ENCODE measurements around the gene ACTL10.

The ACTL10 gene

GRCh38 chr20:33664085-33664761, 2.5 kb upstream of the ACTL10 start:
- no peak for TF ChIP-seq CTCF (conservative IDR thresholded peaks at IDR 0.05; ENCODE audit: low read depth)
- H3K27ac ChIP-seq, result peak overlapping the region; percentile 88
- no peak for DNase-seq (ENCODE audit: low spot score)
- POLR2A ChIA-PET (ENCODE audit: low non-redundant PET), result interaction anchor here (0.7 to 1.0 kb wide), 2 partner anchors 10 to 215 kb away, joined by 3 to 5 read pairs; no protein-coding TSS in a partner anchor
- CTCF ChIA-PET, result interaction anchor here (0.9 to 3.6 kb wide), 2 partner anchors 11 to 207 kb away, joined by 6 to 16 read pairs; no protein-coding TSS in a partner anchor

- H3K27ac ChIP-seq, result peak overlapping the region; percentile 88
- ChIA-PET CTCF (interaction anchor here (0.9 to 3.6 kb wide), 2 partner anchors 11 to 207 kb away, joined by 6 to 16 read pairs; no protein-coding TSS in a partner anchor), POLR2A (ENCODE audit: low non-redundant PET) (no interaction called here)
- DNase-seq (ENCODE audit: low spot score), result no peak
- TF ChIP-seq CTCF (conservative IDR thresholded peaks at IDR 0.05; ENCODE audit: low read depth), result no peak
Measured at GRCh38 chr20:33664762-33665144, 2.0 kb upstream of the ACTL10 start.

DNA sequence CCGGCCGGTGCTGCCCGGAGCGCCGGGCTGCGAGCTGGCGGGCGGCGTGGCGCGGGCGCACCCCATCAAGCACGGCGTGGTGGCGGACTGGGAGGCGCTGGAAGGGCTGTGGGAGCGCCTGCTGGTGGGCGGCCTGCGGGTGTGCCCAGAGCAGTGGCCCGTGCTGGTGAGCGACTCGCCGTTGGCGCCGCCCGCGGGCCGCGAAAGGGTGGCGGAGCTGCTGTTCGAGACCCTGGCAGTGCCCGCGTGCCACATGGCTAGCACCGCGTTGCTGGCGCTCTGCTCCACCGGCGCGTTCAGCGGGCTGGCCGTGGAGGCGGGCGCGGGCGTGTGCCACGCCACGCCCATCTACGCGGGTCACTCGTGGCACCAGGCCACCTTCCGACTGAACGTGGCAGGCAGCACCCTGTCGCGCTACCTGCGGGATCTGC, 517 bp downstream of the ACTL10 start:
- no peak for TF ChIP-seq CTCF (conservative IDR thresholded peaks at IDR 0.05; ENCODE audit: low read depth)
- peak overlapping the region; percentile 88 for H3K27ac ChIP-seq
- ChIA-PET POLR2A (ENCODE audit: low non-redundant PET) (interaction anchor here (0.6 to 1.4 kb wide), 3 partner anchors 16 to 210 kb away, joined by 3 to 4 read pairs (median 3); no protein-coding TSS in a partner anchor), CTCF (interaction anchor here (0.5 to 3.3 kb wide), 29 partner anchors 9 to 437 kb away, joined by 3 to 25 read pairs (median 4); partner anchors contain the start of genes CDK5RAP1, PXMP4 and SNTA1)
- DNase-seq (ENCODE audit: low spot score), result no peak

GRCh38 chr20:33667676-33668465, 1.1 kb downstream of the ACTL10 start:
- CTCF ChIA-PET, result interaction anchor here (0.6 to 3.3 kb wide), 39 partner anchors 8 to 701 kb away, joined by 3 to 25 read pairs (median 4); partner anchors contain the start of genes CDK5RAP1, PXMP4 and SNTA1
- TF ChIP-seq CTCF (conservative IDR thresholded peaks at IDR 0.05; ENCODE audit: low read depth), result peak; percentile 100
- POLR2A ChIA-PET (ENCODE audit: low non-redundant PET), result interaction anchor here (0.6 to 1.4 kb wide), 5 partner anchors 16 to 267 kb away, joined by 3 to 4 read pairs (median 3); partner anchors contain the start of genes CBFA2T2 and CDK5RAP1
- H3K27ac ChIP-seq, result peak overlapping the region; percentile 88
- peak; percentile 97 for DNase-seq (ENCODE audit: low spot score)

DNA sequence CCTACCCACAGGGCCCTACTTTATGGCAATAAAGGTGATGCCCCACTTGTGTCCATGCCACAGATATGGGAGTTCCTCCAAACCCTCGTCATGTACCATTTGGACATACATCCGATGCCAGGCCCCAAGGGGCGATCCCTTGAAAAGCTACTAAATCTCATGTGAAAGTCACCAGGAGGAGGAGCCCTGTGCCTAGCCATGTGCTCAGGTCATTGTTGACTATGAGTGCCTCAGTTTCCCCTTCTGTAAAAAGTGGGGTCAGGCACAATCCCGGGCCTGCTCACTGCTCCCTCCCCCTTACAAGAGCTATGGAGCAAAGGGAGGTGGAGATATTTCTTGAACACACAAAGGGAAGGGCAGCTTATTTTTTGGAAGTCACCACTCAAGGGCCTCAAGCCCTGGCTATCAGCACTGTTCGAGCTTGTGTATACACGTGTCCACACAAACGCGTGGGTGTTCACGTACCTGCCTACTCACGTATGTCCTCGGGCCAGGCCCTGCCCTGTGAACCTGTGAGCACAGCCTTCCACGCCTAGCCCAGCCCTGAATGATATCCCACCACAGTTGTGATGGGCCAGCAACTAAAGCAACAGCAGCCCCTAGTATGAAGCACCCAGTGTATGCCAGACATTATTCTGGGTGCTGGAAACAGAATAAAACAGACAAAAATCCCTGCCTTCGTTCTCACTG, 1.9 kb downstream of the ACTL10 start:
- peak overlapping the region; percentile 88 for H3K27ac ChIP-seq
- DNase-seq (ENCODE audit: low spot score), result no peak
- ChIA-PET CTCF (interaction anchor here (0.6 to 3.3 kb wide), 30 partner anchors 9 to 436 kb away, joined by 3 to 25 read pairs (median 4); partner anchors contain the start of genes CDK5RAP1, PXMP4 and SNTA1), POLR2A (ENCODE audit: low non-redundant PET) (interaction anchor here (0.6 to 1.4 kb wide), 3 partner anchors 178 to 267 kb away, joined by 3 to 4 read pairs (median 4); partner anchors contain the start of genes CBFA2T2 and CDK5RAP1)
- TF ChIP-seq CTCF (conservative IDR thresholded peaks at IDR 0.05; ENCODE audit: low read depth), result no peak
